ENCODE data around the gene STAG1.

DNA sequence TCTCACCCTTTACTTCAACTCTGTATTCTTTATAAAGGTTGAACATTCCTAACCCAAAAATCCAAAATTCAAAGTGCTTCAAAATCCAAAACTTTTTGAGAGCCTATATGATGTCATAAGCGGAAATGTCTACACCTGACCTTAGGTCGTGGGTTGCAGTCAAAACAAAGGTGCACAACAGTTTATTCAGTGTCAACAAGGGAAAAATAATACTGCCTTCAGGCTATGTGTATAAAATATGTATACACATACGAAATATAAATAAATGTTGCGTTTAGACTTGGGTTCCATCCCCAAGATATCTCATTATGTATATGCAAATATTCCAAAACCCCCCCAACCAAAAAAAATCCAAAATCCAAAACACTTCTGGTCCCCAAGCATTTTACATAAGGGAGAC is 90.9 kb downstream of the STAG1 start:
- TF ChIP-seq, protein P1, sequence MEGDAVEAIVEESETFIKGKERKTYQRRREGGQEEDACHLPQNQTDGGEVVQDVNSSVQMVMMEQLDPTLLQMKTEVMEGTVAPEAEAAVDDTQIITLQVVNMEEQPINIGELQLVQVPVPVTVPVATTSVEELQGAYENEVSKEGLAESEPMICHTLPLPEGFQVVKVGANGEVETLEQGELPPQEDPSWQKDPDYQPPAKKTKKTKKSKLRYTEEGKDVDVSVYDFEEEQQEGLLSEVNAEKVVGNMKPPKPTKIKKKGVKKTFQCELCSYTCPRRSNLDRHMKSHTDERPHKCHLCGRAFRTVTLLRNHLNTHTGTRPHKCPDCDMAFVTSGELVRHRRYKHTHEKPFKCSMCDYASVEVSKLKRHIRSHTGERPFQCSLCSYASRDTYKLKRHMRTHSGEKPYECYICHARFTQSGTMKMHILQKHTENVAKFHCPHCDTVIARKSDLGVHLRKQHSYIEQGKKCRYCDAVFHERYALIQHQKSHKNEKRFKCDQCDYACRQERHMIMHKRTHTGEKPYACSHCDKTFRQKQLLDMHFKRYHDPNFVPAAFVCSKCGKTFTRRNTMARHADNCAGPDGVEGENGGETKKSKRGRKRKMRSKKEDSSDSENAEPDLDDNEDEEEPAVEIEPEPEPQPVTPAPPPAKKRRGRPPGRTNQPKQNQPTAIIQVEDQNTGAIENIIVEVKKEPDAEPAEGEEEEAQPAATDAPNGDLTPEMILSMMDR (IDR thresholded peaks at IDR 0.05; ENCODE audit: low read depth, low read length, missing input control): no peak
- TF ChIP-seq TAF1 (conservative IDR thresholded peaks at IDR 0.05): no peak
- TF ChIP-seq JUND (IDR thresholded peaks at IDR 0.05): no peak
- TF ChIP-seq SP1 (IDR thresholded peaks at IDR 0.05): no peak
- TF ChIP-seq EGR1 (IDR thresholded peaks at IDR 0.05; ENCODE audit: low read depth in 2 of 2): no peak
- TF ChIP-seq FOXA1 (IDR thresholded peaks at IDR 0.05): no peak
- TF ChIP-seq, protein P2, sequence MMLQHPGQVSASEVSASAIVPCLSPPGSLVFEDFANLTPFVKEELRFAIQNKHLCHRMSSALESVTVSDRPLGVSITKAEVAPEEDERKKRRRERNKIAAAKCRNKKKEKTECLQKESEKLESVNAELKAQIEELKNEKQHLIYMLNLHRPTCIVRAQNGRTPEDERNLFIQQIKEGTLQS (IDR thresholded peaks at IDR 0.05): no peak
- TF ChIP-seq, protein P3, sequence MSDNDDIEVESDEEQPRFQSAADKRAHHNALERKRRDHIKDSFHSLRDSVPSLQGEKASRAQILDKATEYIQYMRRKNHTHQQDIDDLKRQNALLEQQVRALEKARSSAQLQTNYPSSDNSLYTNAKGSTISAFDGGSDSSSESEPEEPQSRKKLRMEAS (IDR thresholded peaks at IDR 0.05): no peak
- TF ChIP-seq, protein P4, sequence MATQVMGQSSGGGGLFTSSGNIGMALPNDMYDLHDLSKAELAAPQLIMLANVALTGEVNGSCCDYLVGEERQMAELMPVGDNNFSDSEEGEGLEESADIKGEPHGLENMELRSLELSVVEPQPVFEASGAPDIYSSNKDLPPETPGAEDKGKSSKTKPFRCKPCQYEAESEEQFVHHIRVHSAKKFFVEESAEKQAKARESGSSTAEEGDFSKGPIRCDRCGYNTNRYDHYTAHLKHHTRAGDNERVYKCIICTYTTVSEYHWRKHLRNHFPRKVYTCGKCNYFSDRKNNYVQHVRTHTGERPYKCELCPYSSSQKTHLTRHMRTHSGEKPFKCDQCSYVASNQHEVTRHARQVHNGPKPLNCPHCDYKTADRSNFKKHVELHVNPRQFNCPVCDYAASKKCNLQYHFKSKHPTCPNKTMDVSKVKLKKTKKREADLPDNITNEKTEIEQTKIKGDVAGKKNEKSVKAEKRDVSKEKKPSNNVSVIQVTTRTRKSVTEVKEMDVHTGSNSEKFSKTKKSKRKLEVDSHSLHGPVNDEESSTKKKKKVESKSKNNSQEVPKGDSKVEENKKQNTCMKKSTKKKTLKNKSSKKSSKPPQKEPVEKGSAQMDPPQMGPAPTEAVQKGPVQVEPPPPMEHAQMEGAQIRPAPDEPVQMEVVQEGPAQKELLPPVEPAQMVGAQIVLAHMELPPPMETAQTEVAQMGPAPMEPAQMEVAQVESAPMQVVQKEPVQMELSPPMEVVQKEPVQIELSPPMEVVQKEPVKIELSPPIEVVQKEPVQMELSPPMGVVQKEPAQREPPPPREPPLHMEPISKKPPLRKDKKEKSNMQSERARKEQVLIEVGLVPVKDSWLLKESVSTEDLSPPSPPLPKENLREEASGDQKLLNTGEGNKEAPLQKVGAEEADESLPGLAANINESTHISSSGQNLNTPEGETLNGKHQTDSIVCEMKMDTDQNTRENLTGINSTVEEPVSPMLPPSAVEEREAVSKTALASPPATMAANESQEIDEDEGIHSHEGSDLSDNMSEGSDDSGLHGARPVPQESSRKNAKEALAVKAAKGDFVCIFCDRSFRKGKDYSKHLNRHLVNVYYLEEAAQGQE (IDR thresholded peaks at IDR 0.05): no peak
- no peak for TF ChIP-seq RXRA (IDR thresholded peaks at IDR 0.05)
- no peak for TF ChIP-seq RAD21 (IDR thresholded peaks at IDR 0.05)
- no peak for TF ChIP-seq YY1 (IDR thresholded peaks at IDR 0.05)
- no peak for TF ChIP-seq GABPA (IDR thresholded peaks at IDR 0.05 in 1 of 2, conservative IDR thresholded peaks at IDR 0.05 in 1 of 2)
- TF ChIP-seq, protein P5, sequence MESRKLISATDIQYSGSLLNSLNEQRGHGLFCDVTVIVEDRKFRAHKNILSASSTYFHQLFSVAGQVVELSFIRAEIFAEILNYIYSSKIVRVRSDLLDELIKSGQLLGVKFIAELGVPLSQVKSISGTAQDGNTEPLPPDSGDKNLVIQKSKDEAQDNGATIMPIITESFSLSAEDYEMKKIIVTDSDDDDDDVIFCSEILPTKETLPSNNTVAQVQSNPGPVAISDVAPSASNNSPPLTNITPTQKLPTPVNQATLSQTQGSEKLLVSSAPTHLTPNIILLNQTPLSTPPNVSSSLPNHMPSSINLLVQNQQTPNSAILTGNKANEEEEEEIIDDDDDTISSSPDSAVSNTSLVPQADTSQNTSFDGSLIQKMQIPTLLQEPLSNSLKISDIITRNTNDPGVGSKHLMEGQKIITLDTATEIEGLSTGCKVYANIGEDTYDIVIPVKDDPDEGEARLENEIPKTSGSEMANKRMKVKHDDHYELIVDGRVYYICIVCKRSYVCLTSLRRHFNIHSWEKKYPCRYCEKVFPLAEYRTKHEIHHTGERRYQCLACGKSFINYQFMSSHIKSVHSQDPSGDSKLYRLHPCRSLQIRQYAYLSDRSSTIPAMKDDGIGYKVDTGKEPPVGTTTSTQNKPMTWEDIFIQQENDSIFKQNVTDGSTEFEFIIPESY (IDR thresholded peaks at IDR 0.05): no peak
